GM12878 (cell line): ENCODE results near the gene NHERF2. TPM values are rescaled to one million over a fixed set of nuclear protein-coding genes. Genes with fewer than 3 reads are reported as not detected.

Source experiments
- ATAC-seq: fragments of 200-7000 bp; cut with Tn5 transposase; 3 replicates; pipeline ENCODE4 v1.9.1; 2020; ENCODE audit warnings: mild to moderate bottlenecking, moderate library complexity
- BruUV-seq: library from RNA; stranded (reverse); fragments of 400-500 nt; replicated peaks from 2 replicates; lab custom pipeline; 2021; lab: Mats Ljungman, UMichigan
- CTCF ChIA-PET: fragments of 300-600 bp; sonication (Branson Sonifier 250); formaldehyde crosslinking; extraction: SDS; loops from one replicate; lab custom pipeline; 2021; ENCODE audit warnings: inconsistent platforms; lab: Yijun Ruan, JAX
- POLR2A ChIA-PET: fragments of 350-600 bp; formaldehyde crosslinking; extraction: SDS; loops from one replicate; lab custom pipeline; 2021; ENCODE audit warnings: inconsistent platforms; lab: Charles Lee
- RAD21 ChIA-PET: fragments of 300-600 bp; sonication (Branson Sonifier 250); formaldehyde crosslinking; loops from one replicate; lab custom pipeline; 2023; ENCODE audit warnings: antibody characterized with exemption; ENCODE audit not compliant: unreplicated experiment; lab: Charles Lee
- SMC1A ChIA-PET: fragments of 300-600 bp; sonication (Branson Sonifier 250); formaldehyde crosslinking; loops from one replicate; lab custom pipeline; 2023; ENCODE audit not compliant: unreplicated experiment, uncharacterized antibody; lab: Charles Lee
- DNase-seq: peaks from one replicate; pipeline ENCODE4 v3.0.0-alpha.2; 2011; ENCODE audit warnings: low read depth, low spot score
- FAIRE-seq: peaks from 3 replicates; lab custom pipeline; 2011; peaks lifted over from hg19 to GRCh38; lab: Jason Lieb, UNC
- H2AFZ ChIP-seq: 2 replicates; pipeline ENCODE4 v1.6.0; 2011; ENCODE audit warnings: low read depth, low read length, control low read depth; ENCODE audit not compliant: control insufficient read depth
- H3K27ac ChIP-seq: 2 replicates; pipeline ENCODE4 v1.5.1; 2011; ENCODE audit warnings: control low read depth; ENCODE audit not compliant: control insufficient read depth, insufficient read depth
- H3K27me3 ChIP-seq, 2 experiments: replicated peaks in 1 of 2; 2 replicates each; pipeline versions ENCODE4 v1.6.0 to v1.6.1; 2011; ENCODE audit warnings: low read length in 1 of 2; ENCODE audit not compliant: control insufficient read depth in 2 of 2, insufficient read depth in 2 of 2
- H3K36me3 ChIP-seq, 2 experiments: 2 replicates each; pipeline ENCODE4 v1.5.1; 2011; ENCODE audit warnings: low read length in 1 of 2; ENCODE audit not compliant: control insufficient read depth in 2 of 2, insufficient read depth in 2 of 2
- H3K4me1 ChIP-seq: 2 replicates; pipeline ENCODE4 v1.6.1; 2011; ENCODE audit warnings: mild to moderate bottlenecking, low read length, moderate library complexity, mixed read lengths; ENCODE audit not compliant: control insufficient read depth, insufficient read depth
- H3K4me2 ChIP-seq: 2 replicates; pipeline ENCODE4 v1.6.0; 2011; ENCODE audit warnings: control low read depth; ENCODE audit not compliant: control insufficient read depth, insufficient read depth
- H3K4me3 ChIP-seq: fragments of 200-600 bp; sonication (generic); 2 replicates; pipeline ENCODE4 v1.5.1; 2016
- H3K79me2 ChIP-seq: 2 replicates; pipeline ENCODE4 v1.6.0; 2011; ENCODE audit warnings: low read length; ENCODE audit not compliant: control insufficient read depth, insufficient read depth
- H3K9ac ChIP-seq: 2 replicates; pipeline ENCODE4 v1.8.0; 2011; ENCODE audit warnings: low read length, control low read depth, mixed read lengths; ENCODE audit not compliant: control insufficient read depth, insufficient read depth
- H3K9me3 ChIP-seq: replicated peaks from 3 replicates; pipeline ENCODE4 v1.5.1; 2011; ENCODE audit warnings: mild to moderate bottlenecking, low read length; ENCODE audit not compliant: control insufficient read depth, insufficient read depth
- H4K20me1 ChIP-seq: 2 replicates; pipeline ENCODE4 v1.6.0; 2011; ENCODE audit not compliant: control insufficient read depth, insufficient read depth
- ATF3 ChIP-seq: IDR thresholded peaks from 2 replicates; pipeline ENCODE4 v1.6.1; 2011; ENCODE audit warnings: low read depth, mild to moderate bottlenecking, low read length, moderate library complexity, borderline replicate concordance; ENCODE audit errors: extremely low read depth
- BACH1 ChIP-seq: fragments of 450-650 bp; IDR thresholded peaks from 2 replicates; pipeline ENCODE4 v1.6.1; 2017; ENCODE audit warnings: mild to moderate bottlenecking, borderline replicate concordance
- CHD2 ChIP-seq: IDR thresholded peaks from 2 replicates; pipeline ENCODE4 v1.6.1; 2011; ENCODE audit warnings: low read depth, low read length, improper control_type of control experiment, borderline replicate concordance
- E4F1 ChIP-seq: fragments of 450-650 bp; IDR thresholded peaks from 2 replicates; pipeline ENCODE4 v1.6.1; 2018; ENCODE audit warnings: borderline replicate concordance, mild to moderate bottlenecking; ENCODE audit not compliant: partially characterized antibody
- KAT2A ChIP-seq: conservative IDR thresholded peaks from 2 replicates; pipeline ENCODE4 v1.6.1; 2011; ENCODE audit warnings: low read depth, low read length; ENCODE audit not compliant: control insufficient read depth
- NFIC ChIP-seq: IDR thresholded peaks from 2 replicates; pipeline ENCODE4 v1.6.1; 2012; ENCODE audit warnings: low read depth, mild to moderate bottlenecking, inconsistent platforms, low read length, moderate library complexity
- NFYB ChIP-seq: IDR thresholded peaks from 2 replicates; pipeline ENCODE4 v1.6.1; 2011; ENCODE audit warnings: low read depth, mild to moderate bottlenecking, low read length, improper control_type of control experiment, moderate library complexity; ENCODE audit not compliant: insufficient read depth
- POU2F2 ChIP-seq: IDR thresholded peaks from 3 replicates; pipeline ENCODE4 v1.6.1; 2011; ENCODE audit warnings: low read depth, mild to moderate bottlenecking, low read length, borderline replicate concordance
- RELA ChIP-seq: fragments of 450-650 bp; IDR thresholded peaks from 2 replicates; pipeline ENCODE4 v1.8.0; 2014; ENCODE audit warnings: borderline replicate concordance; ENCODE audit not compliant: partially characterized antibody
- SREBF2 ChIP-seq: IDR thresholded peaks from 2 replicates; pipeline ENCODE4 v1.6.1; 2012; ENCODE audit warnings: mild to moderate bottlenecking, low read length
- TAF1 ChIP-seq: IDR thresholded peaks from 2 replicates; pipeline ENCODE4 v1.6.1; 2011; ENCODE audit warnings: mild to moderate bottlenecking, low read depth, low read length, borderline replicate concordance
- TCF7 ChIP-seq: IDR thresholded peaks from 2 replicates; pipeline ENCODE4 v1.6.1; 2014; ENCODE audit warnings: antibody characterized with exemption, borderline replicate concordance
- WGBS: methylation state at CpG from one replicate; pipeline ENCODE4 v1.1.6; 2016; ENCODE audit warnings: low lambda C conversion rate; ENCODE audit not compliant: insufficient replicate concordance, insufficient coverage; ENCODE audit errors: missing lambda C conversion rate; 5-methylcytosine and 5-hydroxymethylcytosine counted together
- in situ Hi-C: fragments of 300-500 bp; cut with MboI; formaldehyde crosslinking; loops from 9 replicates; pipeline ENCODE4 v1.14.3; 2018; ENCODE audit warnings: mixed read lengths
- intact Hi-C: fragments of 100-400 bp; cut with micrococcal nuclease; formaldehyde crosslinking; loops from one replicate; pipeline ENCODE4 v1.14.2; 2022; ENCODE audit not compliant: unreplicated experiment
- polyA plus RNA-seq, 11 experiments: library from polyadenylated mRNA; depleted of rRNA in 4 of 11; unstranded in 6 of 11; stranded (reverse) in 5 of 11; fragments of >200 nt; fragmentation: Nextera tagmentation in 4 of 11; fragmentation: Illumina TruSeq in 1 of 11; extraction: Ambion mirVana in 4 of 11; extraction: Trizol in 1 of 11; gene quantifications; 1 replicate in 1 of 11; 2 replicates in 10 of 11; pipeline versions ENCODE4 v1.2.1 to v1.2.3, GENCODE V29; 2011 to 2016; ENCODE audit warnings: inconsistent platforms in 2 of 11, missing spikeins in 2 of 11, low read depth in 1 of 11
- total RNA-seq, 4 experiments: library from RNA; depleted of rRNA in 3 of 4; stranded (reverse); fragments of >200 nt in 3 of 4; fragmentation: Illumina TruSeq in 1 of 4; extraction: Trizol in 1 of 4; gene quantifications; 2 replicates each; pipeline versions ENCODE4 v1.2.1 to v1.2.3, GENCODE V29; 2013 to 2021

NHERF2 gene
- total and polyA plus RNA-seq, 10 of the 15 experiments (the other 5 are each of a cell fraction or from before 2014, with no cell fraction given) = 0.05 to 0.31 (median 0.08) TPM; not detected in 4

- no peaks in the 10 kb centered on the region for H4K20me1 ChIP-seq
- H3K9ac ChIP-seq = no peak overlapping the region
- H3K27ac ChIP-seq = no peak overlapping the region
- CTCF ChIA-PET = no interaction called here
- H3K36me3 ChIP-seq = peaks cover 0 to 7% of the 10 kb centered on the region in 2 experiments; a peak in 3 of 4 replicates
- DNase-seq (no peak), FAIRE-seq (no peak), ATAC-seq (no peak)
- TF ChIP-seq ATF3 (no peak), RELA (no peak), KAT2A (no peak), E4F1 (no peak), TAF1 (no peak), POU2F2 (no peak), TCF7 (no peak), CHD2 (no peak), NFIC (no peak), SREBF2 (no peak), BACH1 (no peak), NFYB (no peak)
- no TSS peak for BruUV-seq
- H3K4me2 ChIP-seq = no peak overlapping the region
- POLR2A ChIA-PET = no interaction called here
- intact Hi-C loops = no loop called here
- in situ Hi-C loops = no loop called here
- H3K4me3 ChIP-seq = no peak overlapping the region
- H3K4me1 ChIP-seq = no peaks in the 10 kb centered on the region
- no peaks in the 10 kb centered on the region for H3K79me2 ChIP-seq
- H3K27me3 ChIP-seq = no peaks in the 10 kb centered on the region
- SMC1A ChIA-PET = no interaction called here
- RAD21 ChIA-PET = no interaction called here
- H2AFZ ChIP-seq = no peak overlapping the region
- H3K9me3 ChIP-seq = no peaks in the 10 kb centered on the region
- 95% methylated on average over 25 of the region's 29 CpGs for WGBS
These were observed 44.1 kb downstream of the NHERF2 start for GRCh38 chr16:2070576-2071453.
